GM23338 (cell line): ENCODE data around the gene SNRPB2. TPM values are rescaled to one million over a fixed set of nuclear protein-coding genes. Genes with fewer than 3 reads are reported as not detected.

Experiments
- ATAC-seq: fragments of 200-7000 bp; cut with Tn5 transposase; 3 replicates; pipeline ENCODE4 v1.9.1; 2020
- DNase-seq: peaks from one replicate; pipeline ENCODE4 v3.0.0-alpha.2; 2015; ENCODE audit warnings: low spot score
- H2AFZ ChIP-seq: fragments of 200-600 bp; sonication (generic); 2 replicates; pipeline ENCODE4 v1.8.0; 2016; ENCODE audit warnings: antibody characterized with exemption, mild to moderate bottlenecking, moderate library complexity
- H3F3A ChIP-seq: fragments of 200-600 bp; sonication (generic); replicated peaks from 2 replicates; pipeline ENCODE4 v1.8.0; 2017; ENCODE audit warnings: antibody characterized with exemption, mixed run types, low read depth
- H3K27ac ChIP-seq: fragments of 200-600 bp; sonication (generic); 2 replicates; pipeline ENCODE4 v1.6.1; 2016; ENCODE audit warnings: low read depth
- H3K27me3 ChIP-seq: fragments of 200-600 bp; sonication (generic); 2 replicates; pipeline ENCODE4 v1.8.0; 2016; ENCODE audit warnings: mild to moderate bottlenecking, mixed run types, moderate library complexity; ENCODE audit not compliant: insufficient read depth
- H3K36me3 ChIP-seq: fragments of 200-600 bp; sonication (generic); 2 replicates; pipeline ENCODE4 v1.8.0; 2016; ENCODE audit warnings: mild to moderate bottlenecking; ENCODE audit not compliant: insufficient read depth
- H3K4me1 ChIP-seq: fragments of 200-600 bp; sonication (generic); 2 replicates; pipeline ENCODE4 v1.8.0; 2016; ENCODE audit warnings: mild to moderate bottlenecking, moderate library complexity; ENCODE audit not compliant: insufficient read depth
- H3K4me2 ChIP-seq: fragments of 200-600 bp; sonication (generic); 2 replicates; pipeline ENCODE4 v1.7.1; 2017; ENCODE audit warnings: mixed run types
- H3K4me3 ChIP-seq: fragments of 200-600 bp; sonication (generic); 2 replicates; pipeline ENCODE4 v1.6.1; 2016; ENCODE audit warnings: mixed run types
- H3K79me2 ChIP-seq: fragments of 200-600 bp; sonication (generic); replicated peaks from 2 replicates; pipeline ENCODE4 v1.8.0; 2017; ENCODE audit warnings: mild to moderate bottlenecking; ENCODE audit not compliant: insufficient read depth
- H3K9me2 ChIP-seq: fragments of 200-600 bp; sonication (generic); 2 replicates; pipeline ENCODE4 v1.8.0; 2017; ENCODE audit not compliant: insufficient read depth
- H4K20me1 ChIP-seq: fragments of 200-600 bp; sonication (generic); replicated peaks from 2 replicates; pipeline ENCODE4 v1.8.0; 2017; ENCODE audit warnings: mild to moderate bottlenecking; ENCODE audit not compliant: insufficient read depth
- H3K27ac Mint-ChIP-seq: 2 replicates; pipeline ENCODE4 v1.8.0; 2020; ENCODE audit warnings: inconsistent platforms, mild to moderate bottlenecking, moderate library complexity, mixed read lengths
- H3K27me3 Mint-ChIP-seq: 3 replicates; pipeline ENCODE4 v1.8.0; 2022; ENCODE audit warnings: low read depth, mild to moderate bottlenecking, moderate library complexity, mixed read lengths, inconsistent platforms; ENCODE audit not compliant: insufficient read depth, poor library complexity
- H3K36me3 Mint-ChIP-seq: 3 replicates; pipeline ENCODE4 v1.8.0; 2021; ENCODE audit warnings: low read depth, mild to moderate bottlenecking, inconsistent platforms, moderate library complexity, mixed read lengths
- H3K4me1 Mint-ChIP-seq: 3 replicates; pipeline ENCODE4 v1.8.0; 2020; ENCODE audit warnings: mild to moderate bottlenecking, inconsistent platforms, mixed read lengths
- H3K4me3 Mint-ChIP-seq: 3 replicates; pipeline ENCODE4 v1.8.0; 2021; ENCODE audit warnings: moderate library complexity, mild to moderate bottlenecking, inconsistent platforms, mixed read lengths
- H3K9me3 Mint-ChIP-seq: 3 replicates; pipeline ENCODE4 v1.8.0; 2020; ENCODE audit warnings: moderate library complexity, mild to moderate bottlenecking, inconsistent platforms, mixed read lengths
- CREB1 ChIP-seq: fragments of 250-450 bp; sonication (Bioruptor Pico); IDR thresholded peaks from 2 replicates; pipeline ENCODE4 v1.5.0; 2020; ENCODE audit warnings: low read depth, mild to moderate bottlenecking, moderate library complexity
- ETS1 ChIP-seq: IDR thresholded peaks from 2 replicates; pipeline ENCODE4 v1.6.1; 2016; ENCODE audit warnings: antibody characterized with exemption
- EZH2 ChIP-seq: fragments of 200-600 bp; sonication (generic); IDR thresholded peaks from one replicate; pipeline ENCODE4 v1.8.0; 2017; ENCODE audit warnings: antibody characterized with exemption, mild to moderate bottlenecking, low read depth; ENCODE audit not compliant: unreplicated experiment
- EZH2phosphoT487 ChIP-seq: fragments of 200-600 bp; sonication (generic); IDR thresholded peaks from one replicate; pipeline ENCODE4 v1.8.1; 2018; ENCODE audit warnings: antibody characterized with exemption; ENCODE audit not compliant: unreplicated experiment
- JUNB ChIP-seq: IDR thresholded peaks from one replicate; pipeline ENCODE4 v1.6.1; 2016; ENCODE audit warnings: antibody characterized with exemption; ENCODE audit not compliant: unreplicated experiment
- NANOG ChIP-seq: IDR thresholded peaks from 2 replicates; pipeline ENCODE4 v1.6.1; 2016; ENCODE audit warnings: antibody characterized with exemption, borderline replicate concordance
- POLR2AphosphoS5 ChIP-seq: IDR thresholded peaks from 2 replicates; pipeline ENCODE4 v1.6.1; 2016; ENCODE audit warnings: antibody characterized with exemption, low read depth
- STAT1 ChIP-seq: IDR thresholded peaks from one replicate; pipeline ENCODE4 v1.6.1; 2016; ENCODE audit warnings: antibody characterized with exemption; ENCODE audit not compliant: unreplicated experiment
- ZNF114 ChIP-seq: fragments of 250-450 bp; sonication (Bioruptor Pico); IDR thresholded peaks from 2 replicates; pipeline ENCODE4 v1.5.0; 2020; ENCODE audit warnings: mild to moderate bottlenecking, moderate library complexity
- ZNF331 ChIP-seq: fragments of 250-450 bp; sonication (Bioruptor Pico); IDR thresholded peaks from 2 replicates; pipeline ENCODE4 v1.5.0; 2020; ENCODE audit warnings: low read depth, mild to moderate bottlenecking, moderate library complexity
- ZNF462 ChIP-seq: fragments of 250-450 bp; sonication (Bioruptor Pico); IDR thresholded peaks from 2 replicates; pipeline ENCODE4 v1.5.0; 2020; ENCODE audit warnings: mild to moderate bottlenecking, moderate library complexity
- polyA plus RNA-seq: library from polyadenylated mRNA; unstranded; fragments of >200 nt; fragmentation: Nextera tagmentation; extraction: Ambion mirVana; gene quantifications from 2 replicates; pipeline ENCODE4 v1.2.1, GENCODE V29; 2016
- total RNA-seq: library from RNA; depleted of rRNA; stranded (reverse); fragments of >200 nt; shearing (Covaris generic); gene quantifications from 2 replicates; pipeline ENCODE4 v1.2.3, GENCODE V29; 2014
- TF ChIP-seq, protein P1 (sequence below): IDR thresholded peaks from one replicate; pipeline ENCODE4 v1.6.1; 2018; ENCODE audit warnings: antibody characterized with exemption; ENCODE audit not compliant: unreplicated experiment
- TF ChIP-seq, protein P2 (sequence below), 2 experiments: fragments of 200-600 bp in 1 of 2; sonication (generic) in 1 of 2; conservative IDR thresholded peaks; 2 replicates each; pipeline versions ENCODE4 v1.5.1 to v1.6.1; 2016 to 2017; ENCODE audit warnings: antibody characterized with exemption in 2 of 2, low read depth in 2 of 2, mild to moderate bottlenecking in 2 of 2, moderate library complexity in 1 of 2

The SNRPB2 gene
- total and polyA plus RNA-seq, 2 experiments from 2014 or later = 94.9 to 377 TPM

DNA sequence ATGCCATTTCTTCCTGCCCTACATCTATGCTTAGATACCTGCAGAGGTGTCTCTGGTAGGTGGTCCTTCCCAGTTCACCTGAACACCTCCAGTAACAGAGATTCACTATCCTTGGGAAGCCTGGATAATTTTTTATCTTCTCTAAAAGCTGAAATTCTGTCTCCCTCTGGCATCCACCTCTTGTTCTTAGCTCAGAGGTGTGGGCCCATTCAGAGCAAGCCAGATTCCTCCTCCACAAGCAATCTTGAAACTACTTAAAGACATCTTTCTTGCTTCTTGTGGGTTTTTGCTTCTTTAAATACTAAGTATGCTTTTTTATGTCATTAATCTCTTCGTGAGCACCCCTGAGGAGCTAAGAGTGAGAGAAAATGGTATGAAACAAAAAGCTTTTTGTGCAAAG, 10.4 kb upstream of the SNRPB2 start:
- H3K9me2 ChIP-seq = peaks cover 4% of the 10 kb centered on the region; the same call in 1 of the 2 replicates
- H3K27me3 ChIP-seq = no peaks in the 10 kb centered on the region
- Mint-ChIP-seq H3K36me3 (no peaks in the 10 kb centered on the region), H3K4me1 (peaks cover 11% of the 10 kb centered on the region), H3K27ac (no peak overlapping the region), H3K27me3 (peaks cover 2% of the 10 kb centered on the region), H3K4me3 (no peak overlapping the region), H3K9me3 (no peaks in the 10 kb centered on the region)
- TF ChIP-seq POLR2AphosphoS5 = no peak
- TF ChIP-seq, protein P1, sequence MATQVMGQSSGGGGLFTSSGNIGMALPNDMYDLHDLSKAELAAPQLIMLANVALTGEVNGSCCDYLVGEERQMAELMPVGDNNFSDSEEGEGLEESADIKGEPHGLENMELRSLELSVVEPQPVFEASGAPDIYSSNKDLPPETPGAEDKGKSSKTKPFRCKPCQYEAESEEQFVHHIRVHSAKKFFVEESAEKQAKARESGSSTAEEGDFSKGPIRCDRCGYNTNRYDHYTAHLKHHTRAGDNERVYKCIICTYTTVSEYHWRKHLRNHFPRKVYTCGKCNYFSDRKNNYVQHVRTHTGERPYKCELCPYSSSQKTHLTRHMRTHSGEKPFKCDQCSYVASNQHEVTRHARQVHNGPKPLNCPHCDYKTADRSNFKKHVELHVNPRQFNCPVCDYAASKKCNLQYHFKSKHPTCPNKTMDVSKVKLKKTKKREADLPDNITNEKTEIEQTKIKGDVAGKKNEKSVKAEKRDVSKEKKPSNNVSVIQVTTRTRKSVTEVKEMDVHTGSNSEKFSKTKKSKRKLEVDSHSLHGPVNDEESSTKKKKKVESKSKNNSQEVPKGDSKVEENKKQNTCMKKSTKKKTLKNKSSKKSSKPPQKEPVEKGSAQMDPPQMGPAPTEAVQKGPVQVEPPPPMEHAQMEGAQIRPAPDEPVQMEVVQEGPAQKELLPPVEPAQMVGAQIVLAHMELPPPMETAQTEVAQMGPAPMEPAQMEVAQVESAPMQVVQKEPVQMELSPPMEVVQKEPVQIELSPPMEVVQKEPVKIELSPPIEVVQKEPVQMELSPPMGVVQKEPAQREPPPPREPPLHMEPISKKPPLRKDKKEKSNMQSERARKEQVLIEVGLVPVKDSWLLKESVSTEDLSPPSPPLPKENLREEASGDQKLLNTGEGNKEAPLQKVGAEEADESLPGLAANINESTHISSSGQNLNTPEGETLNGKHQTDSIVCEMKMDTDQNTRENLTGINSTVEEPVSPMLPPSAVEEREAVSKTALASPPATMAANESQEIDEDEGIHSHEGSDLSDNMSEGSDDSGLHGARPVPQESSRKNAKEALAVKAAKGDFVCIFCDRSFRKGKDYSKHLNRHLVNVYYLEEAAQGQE = no peak
- no peak for TF ChIP-seq EZH2
- TF ChIP-seq STAT1 = no peak
- no peak for TF ChIP-seq CREB1 (CRISPR knock-in tag)
- TF ChIP-seq ZNF462 = no peak
- TF ChIP-seq, protein P2, sequence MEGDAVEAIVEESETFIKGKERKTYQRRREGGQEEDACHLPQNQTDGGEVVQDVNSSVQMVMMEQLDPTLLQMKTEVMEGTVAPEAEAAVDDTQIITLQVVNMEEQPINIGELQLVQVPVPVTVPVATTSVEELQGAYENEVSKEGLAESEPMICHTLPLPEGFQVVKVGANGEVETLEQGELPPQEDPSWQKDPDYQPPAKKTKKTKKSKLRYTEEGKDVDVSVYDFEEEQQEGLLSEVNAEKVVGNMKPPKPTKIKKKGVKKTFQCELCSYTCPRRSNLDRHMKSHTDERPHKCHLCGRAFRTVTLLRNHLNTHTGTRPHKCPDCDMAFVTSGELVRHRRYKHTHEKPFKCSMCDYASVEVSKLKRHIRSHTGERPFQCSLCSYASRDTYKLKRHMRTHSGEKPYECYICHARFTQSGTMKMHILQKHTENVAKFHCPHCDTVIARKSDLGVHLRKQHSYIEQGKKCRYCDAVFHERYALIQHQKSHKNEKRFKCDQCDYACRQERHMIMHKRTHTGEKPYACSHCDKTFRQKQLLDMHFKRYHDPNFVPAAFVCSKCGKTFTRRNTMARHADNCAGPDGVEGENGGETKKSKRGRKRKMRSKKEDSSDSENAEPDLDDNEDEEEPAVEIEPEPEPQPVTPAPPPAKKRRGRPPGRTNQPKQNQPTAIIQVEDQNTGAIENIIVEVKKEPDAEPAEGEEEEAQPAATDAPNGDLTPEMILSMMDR (conservative IDR thresholded peaks at IDR 0.05; ENCODE audit: low read depth in 2 of 2) = no peak
- TF ChIP-seq ZNF331 (CRISPR knock-in tag) = no peak
- TF ChIP-seq EZH2phosphoT487 = no peak
- no peak for TF ChIP-seq NANOG
- TF ChIP-seq ZNF114 (CRISPR knock-in tag) = no peak
- TF ChIP-seq ETS1 = no peak
- TF ChIP-seq JUNB = no peak
- no peak overlapping the region for H2AFZ ChIP-seq
- H3K4me3 ChIP-seq = no peak overlapping the region
- H3K4me1 ChIP-seq = peaks cover 4% of the 10 kb centered on the region; the same call in 1 of the 2 replicates
- no peaks in the 10 kb centered on the region for H3F3A ChIP-seq
- DNase-seq = no peak
- no peaks in the 10 kb centered on the region for H3K79me2 ChIP-seq
- H3K27ac ChIP-seq = no peak overlapping the region
- no peaks in the 10 kb centered on the region for H3K36me3 ChIP-seq
- H3K4me2 ChIP-seq = no peak overlapping the region
- H4K20me1 ChIP-seq = no peaks in the 10 kb centered on the region
- ATAC-seq = no peak
